WTC11 (cell line): ENCODE measurements around the gene PTTG1IP2. TPM values are rescaled to one million over a fixed set of nuclear protein-coding genes. Genes with fewer than 3 reads are reported as not detected.

Source experiments
- ATAC-seq: fragments of 200-7000 bp; cut with Tn5 transposase; 2 replicates; pipeline ENCODE4 v1.10.0; 2021; ENCODE audit warnings: mild to moderate bottlenecking, moderate library complexity
- CTCF ChIA-PET: fragments of 300-600 bp; sonication (Branson Sonifier 250); formaldehyde crosslinking; loops from one replicate; lab custom pipeline; 2021; ENCODE audit warnings: antibody characterized with exemption; lab: Charles Lee
- POLR2A ChIA-PET: fragments of 350-600 bp; sonication (Branson Sonifier 250); formaldehyde crosslinking; loops from one replicate; lab custom pipeline; 2021; ENCODE audit warnings: antibody characterized with exemption; lab: Charles Lee
- DNase-seq: peaks from one replicate; pipeline ENCODE4 v3.0.0; 2021; ENCODE audit warnings: low spot score
- H3K27ac Mint-ChIP-seq: 2 replicates; pipeline ENCODE4 v1.8.0; 2021; ENCODE audit warnings: mixed read lengths
- H3K27me3 Mint-ChIP-seq: 2 replicates; pipeline ENCODE4 v1.8.0; 2021; ENCODE audit warnings: low read depth, mild to moderate bottlenecking, moderate library complexity, mixed read lengths
- H3K36me3 Mint-ChIP-seq: 2 replicates; pipeline ENCODE4 v1.8.0; 2021; ENCODE audit warnings: mixed read lengths
- H3K4me1 Mint-ChIP-seq: 2 replicates; pipeline ENCODE4 v1.8.0; 2022; ENCODE audit warnings: mixed read lengths
- H3K4me3 Mint-ChIP-seq: 2 replicates; pipeline ENCODE4 v1.8.0; 2021; ENCODE audit warnings: mild to moderate bottlenecking, moderate library complexity, mixed read lengths
- H3K9me3 Mint-ChIP-seq: 2 replicates; pipeline ENCODE4 v1.8.0; 2021; ENCODE audit warnings: mixed read lengths
- ESRRA ChIP-seq: sonication (generic); formaldehyde crosslinking; IDR thresholded peaks from 2 replicates; pipeline ENCODE4 v1.8.1; 2022; ENCODE audit warnings: mild to moderate bottlenecking, missing genetic modification reagents, borderline replicate concordance
- ETV6 ChIP-seq: sonication (generic); formaldehyde crosslinking; IDR thresholded peaks from 2 replicates; pipeline ENCODE4 v1.8.1; 2022; ENCODE audit warnings: mild to moderate bottlenecking, missing genetic modification reagents
- KAT7 ChIP-seq: sonication (generic); formaldehyde crosslinking; IDR thresholded peaks from 2 replicates; pipeline ENCODE4 v1.8.1; 2023; ENCODE audit warnings: missing genetic modification reagents, mild to moderate bottlenecking, borderline replicate concordance
- MXD4 ChIP-seq: fragments of 250-450 bp; sonication (Bioruptor Pico); IDR thresholded peaks from 2 replicates; pipeline ENCODE4 v1.8.0; 2021; ENCODE audit warnings: mild to moderate bottlenecking, moderate library complexity, borderline replicate concordance
- MYBL2 ChIP-seq: sonication (generic); formaldehyde crosslinking; IDR thresholded peaks from 2 replicates; pipeline ENCODE4 v1.8.1; 2023; ENCODE audit warnings: mild to moderate bottlenecking, moderate library complexity, missing genetic modification reagents
- NFE2L1 ChIP-seq: sonication (generic); formaldehyde crosslinking; IDR thresholded peaks from 2 replicates; pipeline ENCODE4 v1.8.1; 2023; ENCODE audit warnings: missing genetic modification reagents
- NR2C2 ChIP-seq: sonication (generic); formaldehyde crosslinking; IDR thresholded peaks from 2 replicates; pipeline ENCODE4 v1.8.0; 2022; ENCODE audit warnings: mild to moderate bottlenecking, missing genetic modification reagents
- TEAD1 ChIP-seq: sonication (generic); formaldehyde crosslinking; IDR thresholded peaks from 2 replicates; pipeline ENCODE4 v1.8.0; 2022; ENCODE audit warnings: mild to moderate bottlenecking, missing genetic modification reagents
- TEAD4 ChIP-seq: sonication (generic); formaldehyde crosslinking; IDR thresholded peaks from 2 replicates; pipeline ENCODE4 v1.8.0; 2022; ENCODE audit warnings: mild to moderate bottlenecking, missing genetic modification reagents
- ZNF232 ChIP-seq: sonication (generic); formaldehyde crosslinking; IDR thresholded peaks from 2 replicates; pipeline ENCODE4 v1.8.0; 2022; ENCODE audit warnings: mild to moderate bottlenecking, missing genetic modification reagents
- total RNA-seq: library from RNA; stranded (reverse); gene quantifications from 3 replicates; pipeline ENCODE4 v1.2.3, GENCODE V29; 2021
- TF ChIP-seq, protein P1 (sequence below): sonication (generic); formaldehyde crosslinking; IDR thresholded peaks from 2 replicates; pipeline ENCODE4 v1.8.0; 2022; ENCODE audit warnings: missing genetic modification reagents
- TF ChIP-seq, protein P2 (sequence below): sonication (generic); formaldehyde crosslinking; IDR thresholded peaks from 2 replicates; pipeline ENCODE4 v1.8.0; 2022; ENCODE audit warnings: mild to moderate bottlenecking, missing genetic modification reagents
- TF ChIP-seq, protein P3 (sequence below): sonication (generic); formaldehyde crosslinking; IDR thresholded peaks from 2 replicates; pipeline ENCODE4 v1.8.1; 2022; ENCODE audit warnings: low read depth, missing genetic modification reagents, borderline replicate concordance
- TF ChIP-seq, protein P4 (sequence below): fragments of 250-450 bp; sonication (Bioruptor Pico); IDR thresholded peaks from 2 replicates; pipeline ENCODE4 v1.9.0; 2021; ENCODE audit warnings: mild to moderate bottlenecking
- TF ChIP-seq, protein P5 (sequence below): sonication (generic); formaldehyde crosslinking; IDR thresholded peaks from 2 replicates; pipeline ENCODE4 v1.8.0; 2022; ENCODE audit warnings: mild to moderate bottlenecking, missing genetic modification reagents
- TF ChIP-seq, protein P6 (sequence below): sonication (generic); formaldehyde crosslinking; IDR thresholded peaks from 2 replicates; pipeline ENCODE4 v1.8.1; 2023; ENCODE audit warnings: mild to moderate bottlenecking, missing genetic modification reagents, borderline replicate concordance
- TF ChIP-seq, protein P7 (sequence below): sonication (generic); formaldehyde crosslinking; IDR thresholded peaks from 2 replicates; pipeline ENCODE4 v1.8.1; 2023; ENCODE audit warnings: mild to moderate bottlenecking, missing genetic modification reagents
- TF ChIP-seq, protein P8 (sequence below): fragments of 250-450 bp; sonication (Bioruptor Pico); conservative IDR thresholded peaks from 2 replicates; pipeline ENCODE4 v1.9.0; 2021; ENCODE audit warnings: mild to moderate bottlenecking

PTTG1IP2 gene
- total RNA-seq, 1 experiment from 2014 or later, result not detected

DNA sequence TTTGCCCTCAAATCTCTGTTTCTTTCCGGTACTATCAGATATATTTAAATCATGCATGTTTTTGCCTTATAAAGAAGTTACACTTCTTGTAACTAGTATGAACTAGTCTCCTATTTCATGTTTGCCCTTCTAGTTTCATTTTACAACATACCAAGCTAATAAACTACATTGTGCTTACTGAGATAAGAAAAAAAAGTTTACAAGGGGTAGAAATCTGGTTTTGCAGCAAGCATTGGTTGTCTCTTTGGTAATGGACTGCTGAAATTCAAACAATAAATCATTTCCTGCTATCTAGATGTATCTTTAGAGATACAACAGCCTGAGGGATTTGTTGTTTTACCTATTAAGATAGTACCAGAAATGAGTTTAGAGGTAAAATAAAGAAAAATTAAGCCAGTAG, 18.8 kb downstream of the PTTG1IP2 start (continued):
- TF ChIP-seq, protein P1, sequence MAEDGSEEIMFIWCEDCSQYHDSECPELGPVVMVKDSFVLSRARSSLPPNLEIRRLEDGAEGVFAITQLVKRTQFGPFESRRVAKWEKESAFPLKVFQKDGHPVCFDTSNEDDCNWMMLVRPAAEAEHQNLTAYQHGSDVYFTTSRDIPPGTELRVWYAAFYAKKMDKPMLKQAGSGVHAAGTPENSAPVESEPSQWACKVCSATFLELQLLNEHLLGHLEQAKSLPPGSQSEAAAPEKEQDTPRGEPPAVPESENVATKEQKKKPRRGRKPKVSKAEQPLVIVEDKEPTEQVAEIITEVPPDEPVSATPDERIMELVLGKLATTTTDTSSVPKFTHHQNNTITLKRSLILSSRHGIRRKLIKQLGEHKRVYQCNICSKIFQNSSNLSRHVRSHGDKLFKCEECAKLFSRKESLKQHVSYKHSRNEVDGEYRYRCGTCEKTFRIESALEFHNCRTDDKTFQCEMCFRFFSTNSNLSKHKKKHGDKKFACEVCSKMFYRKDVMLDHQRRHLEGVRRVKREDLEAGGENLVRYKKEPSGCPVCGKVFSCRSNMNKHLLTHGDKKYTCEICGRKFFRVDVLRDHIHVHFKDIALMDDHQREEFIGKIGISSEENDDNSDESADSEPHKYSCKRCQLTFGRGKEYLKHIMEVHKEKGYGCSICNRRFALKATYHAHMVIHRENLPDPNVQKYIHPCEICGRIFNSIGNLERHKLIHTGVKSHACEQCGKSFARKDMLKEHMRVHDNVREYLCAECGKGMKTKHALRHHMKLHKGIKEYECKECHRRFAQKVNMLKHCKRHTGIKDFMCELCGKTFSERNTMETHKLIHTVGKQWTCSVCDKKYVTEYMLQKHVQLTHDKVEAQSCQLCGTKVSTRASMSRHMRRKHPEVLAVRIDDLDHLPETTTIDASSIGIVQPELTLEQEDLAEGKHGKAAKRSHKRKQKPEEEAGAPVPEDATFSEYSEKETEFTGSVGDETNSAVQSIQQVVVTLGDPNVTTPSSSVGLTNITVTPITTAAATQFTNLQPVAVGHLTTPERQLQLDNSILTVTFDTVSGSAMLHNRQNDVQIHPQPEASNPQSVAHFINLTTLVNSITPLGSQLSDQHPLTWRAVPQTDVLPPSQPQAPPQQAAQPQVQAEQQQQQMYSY, result no peak
- TF ChIP-seq ZNF232, result no peak

DNA sequence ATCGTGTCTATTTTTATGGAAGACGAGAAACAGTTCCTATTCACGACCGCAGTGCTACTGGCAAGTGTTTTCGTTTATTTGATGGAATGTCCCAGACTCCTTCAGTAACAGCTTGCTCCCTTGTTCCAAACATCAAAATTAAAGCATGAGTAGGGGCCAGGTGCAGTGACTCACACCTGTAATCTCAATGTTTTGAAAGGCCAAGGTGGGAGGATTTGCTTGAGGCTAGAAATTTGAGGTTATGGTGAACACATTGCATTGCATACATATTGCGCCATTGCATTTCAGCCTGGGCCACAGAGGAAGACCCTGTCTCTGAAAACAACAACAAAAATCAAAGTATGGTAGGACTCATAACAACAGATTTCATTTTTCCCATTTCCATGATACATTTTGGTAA, 22.8 kb downstream of the PTTG1IP2 start:
- Mint-ChIP-seq H3K36me3 (no peaks in the 10 kb centered on the region), H3K27me3 (no peaks in the 10 kb centered on the region), H3K4me1 (no peaks in the 10 kb centered on the region), H3K9me3 (no peaks in the 10 kb centered on the region), H3K27ac (no peak overlapping the region), H3K4me3 (no peak overlapping the region)
- TF ChIP-seq MXD4 (CRISPR knock-in tag), result no peak
- TF ChIP-seq, protein P2, sequence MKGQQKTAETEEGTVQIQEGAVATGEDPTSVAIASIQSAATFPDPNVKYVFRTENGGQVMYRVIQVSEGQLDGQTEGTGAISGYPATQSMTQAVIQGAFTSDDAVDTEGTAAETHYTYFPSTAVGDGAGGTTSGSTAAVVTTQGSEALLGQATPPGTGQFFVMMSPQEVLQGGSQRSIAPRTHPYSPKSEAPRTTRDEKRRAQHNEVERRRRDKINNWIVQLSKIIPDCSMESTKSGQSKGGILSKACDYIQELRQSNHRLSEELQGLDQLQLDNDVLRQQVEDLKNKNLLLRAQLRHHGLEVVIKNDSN, result no peak
- TF ChIP-seq, protein P3, sequence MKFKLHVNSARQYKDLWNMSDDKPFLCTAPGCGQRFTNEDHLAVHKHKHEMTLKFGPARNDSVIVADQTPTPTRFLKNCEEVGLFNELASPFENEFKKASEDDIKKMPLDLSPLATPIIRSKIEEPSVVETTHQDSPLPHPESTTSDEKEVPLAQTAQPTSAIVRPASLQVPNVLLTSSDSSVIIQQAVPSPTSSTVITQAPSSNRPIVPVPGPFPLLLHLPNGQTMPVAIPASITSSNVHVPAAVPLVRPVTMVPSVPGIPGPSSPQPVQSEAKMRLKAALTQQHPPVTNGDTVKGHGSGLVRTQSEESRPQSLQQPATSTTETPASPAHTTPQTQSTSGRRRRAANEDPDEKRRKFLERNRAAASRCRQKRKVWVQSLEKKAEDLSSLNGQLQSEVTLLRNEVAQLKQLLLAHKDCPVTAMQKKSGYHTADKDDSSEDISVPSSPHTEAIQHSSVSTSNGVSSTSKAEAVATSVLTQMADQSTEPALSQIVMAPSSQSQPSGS, result no peak
- no peak for TF ChIP-seq TEAD4 (CRISPR knock-in tag)
- TF ChIP-seq NR2C2 (CRISPR knock-in tag), result no peak
- no peak for TF ChIP-seq NFE2L1 (CRISPR knock-in tag)
- TF ChIP-seq, protein P4, sequence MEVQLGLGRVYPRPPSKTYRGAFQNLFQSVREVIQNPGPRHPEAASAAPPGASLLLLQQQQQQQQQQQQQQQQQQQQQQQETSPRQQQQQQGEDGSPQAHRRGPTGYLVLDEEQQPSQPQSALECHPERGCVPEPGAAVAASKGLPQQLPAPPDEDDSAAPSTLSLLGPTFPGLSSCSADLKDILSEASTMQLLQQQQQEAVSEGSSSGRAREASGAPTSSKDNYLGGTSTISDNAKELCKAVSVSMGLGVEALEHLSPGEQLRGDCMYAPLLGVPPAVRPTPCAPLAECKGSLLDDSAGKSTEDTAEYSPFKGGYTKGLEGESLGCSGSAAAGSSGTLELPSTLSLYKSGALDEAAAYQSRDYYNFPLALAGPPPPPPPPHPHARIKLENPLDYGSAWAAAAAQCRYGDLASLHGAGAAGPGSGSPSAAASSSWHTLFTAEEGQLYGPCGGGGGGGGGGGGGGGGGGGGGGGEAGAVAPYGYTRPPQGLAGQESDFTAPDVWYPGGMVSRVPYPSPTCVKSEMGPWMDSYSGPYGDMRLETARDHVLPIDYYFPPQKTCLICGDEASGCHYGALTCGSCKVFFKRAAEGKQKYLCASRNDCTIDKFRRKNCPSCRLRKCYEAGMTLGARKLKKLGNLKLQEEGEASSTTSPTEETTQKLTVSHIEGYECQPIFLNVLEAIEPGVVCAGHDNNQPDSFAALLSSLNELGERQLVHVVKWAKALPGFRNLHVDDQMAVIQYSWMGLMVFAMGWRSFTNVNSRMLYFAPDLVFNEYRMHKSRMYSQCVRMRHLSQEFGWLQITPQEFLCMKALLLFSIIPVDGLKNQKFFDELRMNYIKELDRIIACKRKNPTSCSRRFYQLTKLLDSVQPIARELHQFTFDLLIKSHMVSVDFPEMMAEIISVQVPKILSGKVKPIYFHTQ, result no peak
- TF ChIP-seq, protein P5, sequence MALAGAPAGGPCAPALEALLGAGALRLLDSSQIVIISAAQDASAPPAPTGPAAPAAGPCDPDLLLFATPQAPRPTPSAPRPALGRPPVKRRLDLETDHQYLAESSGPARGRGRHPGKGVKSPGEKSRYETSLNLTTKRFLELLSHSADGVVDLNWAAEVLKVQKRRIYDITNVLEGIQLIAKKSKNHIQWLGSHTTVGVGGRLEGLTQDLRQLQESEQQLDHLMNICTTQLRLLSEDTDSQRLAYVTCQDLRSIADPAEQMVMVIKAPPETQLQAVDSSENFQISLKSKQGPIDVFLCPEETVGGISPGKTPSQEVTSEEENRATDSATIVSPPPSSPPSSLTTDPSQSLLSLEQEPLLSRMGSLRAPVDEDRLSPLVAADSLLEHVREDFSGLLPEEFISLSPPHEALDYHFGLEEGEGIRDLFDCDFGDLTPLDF (CRISPR knock-in tag), result no peak
- TF ChIP-seq KAT7 (CRISPR knock-in tag), result no peak
- TF ChIP-seq MYBL2, result no peak
- no peak for TF ChIP-seq ETV6 (CRISPR knock-in tag)
- TF ChIP-seq TEAD1 (CRISPR knock-in tag), result no peak
- TF ChIP-seq, protein P6, sequence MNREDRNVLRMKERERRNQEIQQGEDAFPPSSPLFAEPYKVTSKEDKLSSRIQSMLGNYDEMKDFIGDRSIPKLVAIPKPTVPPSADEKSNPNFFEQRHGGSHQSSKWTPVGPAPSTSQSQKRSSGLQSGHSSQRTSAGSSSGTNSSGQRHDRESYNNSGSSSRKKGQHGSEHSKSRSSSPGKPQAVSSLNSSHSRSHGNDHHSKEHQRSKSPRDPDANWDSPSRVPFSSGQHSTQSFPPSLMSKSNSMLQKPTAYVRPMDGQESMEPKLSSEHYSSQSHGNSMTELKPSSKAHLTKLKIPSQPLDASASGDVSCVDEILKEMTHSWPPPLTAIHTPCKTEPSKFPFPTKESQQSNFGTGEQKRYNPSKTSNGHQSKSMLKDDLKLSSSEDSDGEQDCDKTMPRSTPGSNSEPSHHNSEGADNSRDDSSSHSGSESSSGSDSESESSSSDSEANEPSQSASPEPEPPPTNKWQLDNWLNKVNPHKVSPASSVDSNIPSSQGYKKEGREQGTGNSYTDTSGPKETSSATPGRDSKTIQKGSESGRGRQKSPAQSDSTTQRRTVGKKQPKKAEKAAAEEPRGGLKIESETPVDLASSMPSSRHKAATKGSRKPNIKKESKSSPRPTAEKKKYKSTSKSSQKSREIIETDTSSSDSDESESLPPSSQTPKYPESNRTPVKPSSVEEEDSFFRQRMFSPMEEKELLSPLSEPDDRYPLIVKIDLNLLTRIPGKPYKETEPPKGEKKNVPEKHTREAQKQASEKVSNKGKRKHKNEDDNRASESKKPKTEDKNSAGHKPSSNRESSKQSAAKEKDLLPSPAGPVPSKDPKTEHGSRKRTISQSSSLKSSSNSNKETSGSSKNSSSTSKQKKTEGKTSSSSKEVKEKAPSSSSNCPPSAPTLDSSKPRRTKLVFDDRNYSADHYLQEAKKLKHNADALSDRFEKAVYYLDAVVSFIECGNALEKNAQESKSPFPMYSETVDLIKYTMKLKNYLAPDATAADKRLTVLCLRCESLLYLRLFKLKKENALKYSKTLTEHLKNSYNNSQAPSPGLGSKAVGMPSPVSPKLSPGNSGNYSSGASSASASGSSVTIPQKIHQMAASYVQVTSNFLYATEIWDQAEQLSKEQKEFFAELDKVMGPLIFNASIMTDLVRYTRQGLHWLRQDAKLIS (CRISPR knock-in tag), result no peak
- TF ChIP-seq ESRRA (CRISPR knock-in tag), result no peak
- TF ChIP-seq, protein P7, sequence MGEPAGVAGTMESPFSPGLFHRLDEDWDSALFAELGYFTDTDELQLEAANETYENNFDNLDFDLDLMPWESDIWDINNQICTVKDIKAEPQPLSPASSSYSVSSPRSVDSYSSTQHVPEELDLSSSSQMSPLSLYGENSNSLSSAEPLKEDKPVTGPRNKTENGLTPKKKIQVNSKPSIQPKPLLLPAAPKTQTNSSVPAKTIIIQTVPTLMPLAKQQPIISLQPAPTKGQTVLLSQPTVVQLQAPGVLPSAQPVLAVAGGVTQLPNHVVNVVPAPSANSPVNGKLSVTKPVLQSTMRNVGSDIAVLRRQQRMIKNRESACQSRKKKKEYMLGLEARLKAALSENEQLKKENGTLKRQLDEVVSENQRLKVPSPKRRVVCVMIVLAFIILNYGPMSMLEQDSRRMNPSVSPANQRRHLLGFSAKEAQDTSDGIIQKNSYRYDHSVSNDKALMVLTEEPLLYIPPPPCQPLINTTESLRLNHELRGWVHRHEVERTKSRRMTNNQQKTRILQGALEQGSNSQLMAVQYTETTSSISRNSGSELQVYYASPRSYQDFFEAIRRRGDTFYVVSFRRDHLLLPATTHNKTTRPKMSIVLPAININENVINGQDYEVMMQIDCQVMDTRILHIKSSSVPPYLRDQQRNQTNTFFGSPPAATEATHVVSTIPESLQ (CRISPR knock-in tag), result no peak
- TF ChIP-seq, protein P8, sequence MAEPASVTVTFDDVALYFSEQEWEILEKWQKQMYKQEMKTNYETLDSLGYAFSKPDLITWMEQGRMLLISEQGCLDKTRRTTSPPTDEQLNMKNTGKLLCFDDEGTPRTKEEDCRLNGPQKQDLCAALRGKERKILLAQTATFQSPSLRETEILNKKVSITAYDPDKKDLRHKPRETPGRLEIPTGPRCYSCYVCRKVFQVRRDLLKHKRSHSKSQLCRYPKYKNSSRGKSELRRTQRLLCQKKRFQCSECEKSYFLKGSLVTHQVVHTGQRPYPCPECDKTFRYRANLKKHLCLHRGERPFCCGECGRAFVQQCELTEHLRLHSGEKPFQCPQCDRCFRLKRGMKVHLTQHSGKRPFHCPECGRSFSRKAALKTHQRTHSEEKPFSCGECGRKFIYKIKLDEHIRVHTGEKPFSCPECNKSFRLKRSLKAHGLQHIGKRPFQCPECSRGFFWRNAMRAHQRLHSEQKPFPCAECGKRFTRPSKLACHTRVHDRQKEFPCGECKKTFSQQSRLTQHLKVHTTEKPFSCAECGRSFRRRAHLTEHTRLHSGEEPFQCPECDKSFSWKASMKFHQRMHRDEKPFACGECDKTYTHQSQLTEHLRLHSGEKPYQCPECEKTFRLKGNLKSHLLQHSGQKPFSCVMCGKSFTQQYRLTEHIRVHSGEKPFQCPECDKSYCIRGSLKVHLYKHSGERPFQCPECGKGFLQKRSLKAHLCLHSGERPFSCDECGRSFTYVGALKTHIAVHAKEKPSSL (CRISPR knock-in tag), result no peak
- no peak for DNase-seq
- CTCF ChIA-PET, result interaction anchor here (1.4 kb wide), 1 partner anchor 37 kb away, joined by 6 read pairs; no protein-coding TSS in a partner anchor
- no peak for ATAC-seq
- POLR2A ChIA-PET, result no interaction called here
